H1 (cell line): Measurements from ENCODE around the gene TRAPPC5.

Experiments
- EZH2 ChIP-seq: fragments of 200-600 bp; sonication (generic); IDR thresholded peaks from 2 replicates; pipeline ENCODE4 v1.7.1; 2012; ENCODE audit warnings: low read depth, mild to moderate bottlenecking, moderate library complexity, low read length, inconsistent platforms; ENCODE audit not compliant: severe bottlenecking
- POLR2A ChIP-seq, 2 experiments: IDR thresholded peaks; 1 replicate in 1 of 2; 2 replicates in 1 of 2; pipeline ENCODE4 v1.6.1; 2011; ENCODE audit warnings: low read depth in 2 of 2, low read length in 2 of 2, mild to moderate bottlenecking in 2 of 2; ENCODE audit errors: control extremely low read depth in 1 of 2
- POLR2AphosphoS5 ChIP-seq: IDR thresholded peaks from 2 replicates; pipeline ENCODE4 v1.6.1; 2011; ENCODE audit warnings: low read depth, low read length
- RAD21 ChIP-seq, 2 experiments: IDR thresholded peaks in 1 of 2; conservative IDR thresholded peaks in 1 of 2; 2 replicates each; pipeline ENCODE4 v1.6.1; 2011; ENCODE audit warnings: low read depth in 2 of 2, low read length in 2 of 2, improper control_type of control experiment in 1 of 2, inconsistent platforms in 1 of 2, mild to moderate bottlenecking in 1 of 2, moderate library complexity in 1 of 2
- SIX5 ChIP-seq: IDR thresholded peaks from 2 replicates; pipeline ENCODE4 v1.6.1; 2011; ENCODE audit warnings: mild to moderate bottlenecking, low read depth, low read length
- TAF1 ChIP-seq: IDR thresholded peaks from 2 replicates; pipeline ENCODE4 v1.6.1; 2011; ENCODE audit warnings: mild to moderate bottlenecking, low read depth, low read length
- TCF12 ChIP-seq: IDR thresholded peaks from 2 replicates; pipeline ENCODE4 v1.6.1; 2011; ENCODE audit warnings: low read depth, mild to moderate bottlenecking, low read length
- USF2 ChIP-seq: IDR thresholded peaks from 2 replicates; pipeline ENCODE4 v1.6.1; 2011; ENCODE audit warnings: low read length, improper control_type of control experiment
- TF ChIP-seq, protein P1 (sequence below), 3 experiments: IDR thresholded peaks; 1 replicate in 2 of 3; 2 replicates in 1 of 3; pipeline versions ENCODE4 v1.5.1 to v1.6.1; 2011; ENCODE audit warnings: low read length in 3 of 3, mild to moderate bottlenecking in 3 of 3, inconsistent platforms in 2 of 3, low read depth in 1 of 3, moderate library complexity in 1 of 3; ENCODE audit not compliant: insufficient read depth in 1 of 3; ENCODE audit errors: control extremely low read depth in 1 of 3

GRCh38 chr19:7641290-7642276 lies 39.0 kb upstream of the TRAPPC5 start:
- TF ChIP-seq EZH2 (no peak), POLR2A (IDR thresholded peaks at IDR 0.05; ENCODE audit: control extremely low read depth in 1 of 2, low read depth in 2 of 2, low read length in 2 of 2) (no peak), TAF1 (no peak), TCF12 (no peak), RAD21 (IDR thresholded peaks at IDR 0.05 in 1 of 2, conservative IDR thresholded peaks at IDR 0.05 in 1 of 2; ENCODE audit: low read depth in 2 of 2, low read length in 2 of 2) (peak; percentile 19 to 38; a peak in 3 of 4 replicates), POLR2AphosphoS5 (no peak), SIX5 (no peak), USF2 (no peak)
- TF ChIP-seq, protein P1, sequence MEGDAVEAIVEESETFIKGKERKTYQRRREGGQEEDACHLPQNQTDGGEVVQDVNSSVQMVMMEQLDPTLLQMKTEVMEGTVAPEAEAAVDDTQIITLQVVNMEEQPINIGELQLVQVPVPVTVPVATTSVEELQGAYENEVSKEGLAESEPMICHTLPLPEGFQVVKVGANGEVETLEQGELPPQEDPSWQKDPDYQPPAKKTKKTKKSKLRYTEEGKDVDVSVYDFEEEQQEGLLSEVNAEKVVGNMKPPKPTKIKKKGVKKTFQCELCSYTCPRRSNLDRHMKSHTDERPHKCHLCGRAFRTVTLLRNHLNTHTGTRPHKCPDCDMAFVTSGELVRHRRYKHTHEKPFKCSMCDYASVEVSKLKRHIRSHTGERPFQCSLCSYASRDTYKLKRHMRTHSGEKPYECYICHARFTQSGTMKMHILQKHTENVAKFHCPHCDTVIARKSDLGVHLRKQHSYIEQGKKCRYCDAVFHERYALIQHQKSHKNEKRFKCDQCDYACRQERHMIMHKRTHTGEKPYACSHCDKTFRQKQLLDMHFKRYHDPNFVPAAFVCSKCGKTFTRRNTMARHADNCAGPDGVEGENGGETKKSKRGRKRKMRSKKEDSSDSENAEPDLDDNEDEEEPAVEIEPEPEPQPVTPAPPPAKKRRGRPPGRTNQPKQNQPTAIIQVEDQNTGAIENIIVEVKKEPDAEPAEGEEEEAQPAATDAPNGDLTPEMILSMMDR (IDR thresholded peaks at IDR 0.05; ENCODE audit: control extremely low read depth in 1 of 3, insufficient read depth in 1 of 3, low read depth in 1 of 3, low read length in 3 of 3), result peak; percentile 45 to 57 (median 51)
